OCI-LY7 (cell line): Measurements from ENCODE around the gene ZNF814. TPM values are rescaled to one million over a fixed set of nuclear protein-coding genes. Genes with fewer than 3 reads are reported as not detected.

Experiments used
- BruUV-seq: library from RNA; stranded (reverse); fragments of 400-500 nt; replicated peaks from 2 replicates; lab custom pipeline; 2021; lab: Mats Ljungman, UMichigan
- CTCF ChIA-PET: fragments of 300-600 bp; sonication (Branson Sonifier 250); formaldehyde crosslinking; loops from one replicate; lab custom pipeline; 2022; ENCODE audit warnings: antibody characterized with exemption; ENCODE audit not compliant: unreplicated experiment; lab: Charles Lee
- POLR2A ChIA-PET: fragments of 300-600 bp; sonication (Branson Sonifier 250); formaldehyde crosslinking; loops from one replicate; lab custom pipeline; 2022; ENCODE audit warnings: antibody characterized with exemption; lab: Charles Lee
- DNase-seq: peaks from one replicate; pipeline ENCODE4 v3.0.0-alpha.2; 2015; ENCODE audit warnings: low spot score
- H2AFZ ChIP-seq: fragments of 200-600 bp; sonication (generic), shearing (Covaris generic); 2 replicates; pipeline ENCODE4 v1.6.1; 2014; ENCODE audit warnings: mild to moderate bottlenecking, antibody characterized with exemption, low read length, moderate library complexity
- H3K27ac ChIP-seq: fragments of 200-600 bp; sonication (generic); 2 replicates; pipeline ENCODE4 v1.5.1; 2014; ENCODE audit warnings: mixed run types, low read depth, mild to moderate bottlenecking, moderate library complexity, low read length, inconsistent platforms; ENCODE audit not compliant: poor library complexity, severe bottlenecking
- H3K36me3 ChIP-seq: fragments of 200-600 bp; sonication (generic); 2 replicates; pipeline ENCODE4 v1.6.1; 2014; ENCODE audit warnings: mild to moderate bottlenecking, antibody characterized with exemption, low read length, moderate library complexity, mixed read lengths; ENCODE audit not compliant: insufficient read depth
- H3K4me1 ChIP-seq: fragments of 200-600 bp; sonication (generic); 2 replicates; pipeline ENCODE4 v1.5.1; 2014; ENCODE audit warnings: mild to moderate bottlenecking, low read length; ENCODE audit not compliant: insufficient read depth, poor library complexity, severe bottlenecking
- H3K4me2 ChIP-seq: fragments of 200-600 bp; sonication (generic); 2 replicates; pipeline ENCODE4 v1.6.1; 2014; ENCODE audit warnings: mild to moderate bottlenecking, low read length
- H3K4me3 ChIP-seq: fragments of 200-600 bp; sonication (generic); 2 replicates; pipeline ENCODE4 v1.5.1; 2014; ENCODE audit warnings: mild to moderate bottlenecking, low read depth, low read length; ENCODE audit not compliant: poor library complexity, severe bottlenecking
- H3K79me2 ChIP-seq: fragments of 200-600 bp; sonication (generic); 2 replicates; pipeline ENCODE4 v1.6.1; 2016; ENCODE audit warnings: low read depth, mild to moderate bottlenecking, low read length, moderate library complexity, mixed read lengths; ENCODE audit not compliant: insufficient read depth
- H3K9me2 ChIP-seq: fragments of 200-600 bp; sonication (generic); 2 replicates; pipeline ENCODE4 v1.6.1; 2016; ENCODE audit warnings: mild to moderate bottlenecking, low read length, mixed read lengths; ENCODE audit not compliant: insufficient read depth
- H3K9me3 ChIP-seq: fragments of 200-600 bp; sonication (generic); 2 replicates; pipeline ENCODE4 v1.6.1; 2014; ENCODE audit warnings: mild to moderate bottlenecking, mixed run types, low read length, mixed read lengths
- H4K20me1 ChIP-seq: fragments of 200-600 bp; sonication (generic); 2 replicates; pipeline ENCODE4 v1.6.1; 2014; ENCODE audit warnings: mild to moderate bottlenecking, antibody characterized with exemption, low read length, moderate library complexity, mixed read lengths; ENCODE audit not compliant: insufficient read depth
- EZH2phosphoT487 ChIP-seq: fragments of 200-600 bp; sonication (generic); IDR thresholded peaks from 2 replicates; pipeline ENCODE4 v1.6.1; 2018; ENCODE audit warnings: low read depth, borderline replicate concordance, mild to moderate bottlenecking, mixed run types, antibody characterized with exemption, low read length, moderate library complexity, mixed read lengths
- intact Hi-C: fragments of 100-400 bp; cut with micrococcal nuclease; formaldehyde crosslinking; loops from one replicate; pipeline ENCODE4 v1.10.0; 2022; ENCODE audit not compliant: unreplicated experiment
- total RNA-seq, 2 experiments: library from RNA; depleted of rRNA in 1 of 2; stranded (reverse); fragments of >200 nt in 1 of 2; shearing (Covaris generic) in 1 of 2; gene quantifications; 2 replicates each; pipeline ENCODE4 v1.2.3, GENCODE V29; 2014 to 2022
- TF ChIP-seq, protein P1 (sequence below): fragments of 200-600 bp; sonication (generic); conservative IDR thresholded peaks from 2 replicates; pipeline ENCODE4 v1.5.1; 2014; ENCODE audit warnings: mild to moderate bottlenecking, antibody characterized with exemption, low read length, moderate library complexity, mixed read lengths

Gene ZNF814
- total RNA-seq, 2 experiments from 2014 or later = 30.4 to 50.1 TPM

DNA sequence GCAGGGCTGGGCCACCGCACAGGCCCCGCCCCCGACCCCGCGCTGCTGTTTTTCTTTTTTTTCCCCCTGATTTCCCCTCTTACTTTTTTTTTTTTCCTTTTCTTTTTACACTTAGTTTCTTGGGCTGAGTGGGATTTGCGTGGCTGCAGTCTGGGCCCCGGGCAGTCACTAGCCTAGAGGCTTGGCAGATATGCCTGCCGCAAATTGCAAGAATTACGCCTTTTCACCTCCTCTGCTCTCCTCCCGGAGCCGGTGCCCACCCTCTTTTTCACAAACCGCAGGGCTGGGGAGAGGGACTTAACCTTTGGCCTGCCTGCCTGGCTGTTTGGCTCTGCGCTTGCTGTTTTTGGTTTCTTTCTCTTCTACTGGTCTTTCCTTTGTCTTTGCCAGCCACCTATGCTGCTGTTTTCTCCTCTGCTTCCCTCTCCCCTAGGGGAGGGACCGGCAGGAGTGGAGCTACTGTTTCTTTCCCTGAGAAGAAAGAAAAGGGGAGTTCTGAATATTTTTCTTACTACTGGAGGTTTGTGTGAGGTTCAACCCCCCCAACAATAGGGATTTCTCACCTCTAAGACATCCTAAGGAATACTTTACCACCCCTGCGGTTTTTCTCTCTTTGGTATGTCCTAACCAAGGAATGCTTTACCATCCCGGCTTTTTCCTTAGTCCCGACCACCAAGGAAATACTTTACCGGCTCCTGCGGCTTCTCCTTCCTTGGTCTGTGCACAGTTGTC is 85.1 kb downstream of the ZNF814 start:
- ChIA-PET POLR2A (no interaction called here), CTCF (no interaction called here)
- no peak overlapping the region for H3K4me3 ChIP-seq
- no peaks in the 10 kb centered on the region for H3K9me2 ChIP-seq
- no peaks in the 10 kb centered on the region for H4K20me1 ChIP-seq
- H3K27ac ChIP-seq = no peak overlapping the region
- TF ChIP-seq EZH2phosphoT487 = no peak
- TF ChIP-seq, protein P1, sequence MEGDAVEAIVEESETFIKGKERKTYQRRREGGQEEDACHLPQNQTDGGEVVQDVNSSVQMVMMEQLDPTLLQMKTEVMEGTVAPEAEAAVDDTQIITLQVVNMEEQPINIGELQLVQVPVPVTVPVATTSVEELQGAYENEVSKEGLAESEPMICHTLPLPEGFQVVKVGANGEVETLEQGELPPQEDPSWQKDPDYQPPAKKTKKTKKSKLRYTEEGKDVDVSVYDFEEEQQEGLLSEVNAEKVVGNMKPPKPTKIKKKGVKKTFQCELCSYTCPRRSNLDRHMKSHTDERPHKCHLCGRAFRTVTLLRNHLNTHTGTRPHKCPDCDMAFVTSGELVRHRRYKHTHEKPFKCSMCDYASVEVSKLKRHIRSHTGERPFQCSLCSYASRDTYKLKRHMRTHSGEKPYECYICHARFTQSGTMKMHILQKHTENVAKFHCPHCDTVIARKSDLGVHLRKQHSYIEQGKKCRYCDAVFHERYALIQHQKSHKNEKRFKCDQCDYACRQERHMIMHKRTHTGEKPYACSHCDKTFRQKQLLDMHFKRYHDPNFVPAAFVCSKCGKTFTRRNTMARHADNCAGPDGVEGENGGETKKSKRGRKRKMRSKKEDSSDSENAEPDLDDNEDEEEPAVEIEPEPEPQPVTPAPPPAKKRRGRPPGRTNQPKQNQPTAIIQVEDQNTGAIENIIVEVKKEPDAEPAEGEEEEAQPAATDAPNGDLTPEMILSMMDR = no peak
- BruUV-seq = no TSS peak
- intact Hi-C loops = no loop called here
- no peaks in the 10 kb centered on the region for H3K79me2 ChIP-seq
- no peaks in the 10 kb centered on the region for H3K9me3 ChIP-seq
- no peak overlapping the region for H2AFZ ChIP-seq
- no peak for DNase-seq
- H3K4me1 ChIP-seq = peaks cover 8% of the 10 kb centered on the region
- H3K4me2 ChIP-seq = no peak overlapping the region
- peaks cover 33% of the 10 kb centered on the region for H3K36me3 ChIP-seq

DNA sequence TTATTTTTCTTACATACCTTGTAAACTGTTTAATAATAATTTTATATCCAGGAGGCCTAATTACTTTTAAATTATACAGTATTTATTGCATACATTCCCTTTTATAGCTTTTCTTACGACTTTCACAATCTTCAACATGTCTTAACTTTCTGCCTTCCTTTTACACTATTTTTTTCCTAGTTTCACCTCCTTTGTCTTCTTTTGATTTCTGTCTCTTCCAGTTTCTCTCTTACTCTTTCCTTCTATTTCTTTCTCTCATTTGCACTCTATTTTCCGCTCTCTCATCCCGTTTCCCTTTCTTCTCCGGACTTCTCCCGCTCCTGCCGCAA is 85.6 kb downstream of the ZNF814 start:
- Histone ChIP-seq H3K79me2 (no peaks in the 10 kb centered on the region), H3K9me3 (no peaks in the 10 kb centered on the region), H4K20me1 (no peaks in the 10 kb centered on the region), H3K4me2 (no peak overlapping the region), H3K36me3 (peaks cover 28% of the 10 kb centered on the region), H3K4me3 (no peak overlapping the region), H2AFZ (no peak overlapping the region), H3K27ac (no peak overlapping the region), H3K4me1 (peaks cover 8% of the 10 kb centered on the region), H3K9me2 (no peaks in the 10 kb centered on the region)
- intact Hi-C loops = no loop called here
- TF ChIP-seq, protein P1 = no peak
- TF ChIP-seq EZH2phosphoT487 = no peak
- CTCF ChIA-PET = no interaction called here
- POLR2A ChIA-PET = no interaction called here
- no TSS peak for BruUV-seq
- no peak for DNase-seq

DNA sequence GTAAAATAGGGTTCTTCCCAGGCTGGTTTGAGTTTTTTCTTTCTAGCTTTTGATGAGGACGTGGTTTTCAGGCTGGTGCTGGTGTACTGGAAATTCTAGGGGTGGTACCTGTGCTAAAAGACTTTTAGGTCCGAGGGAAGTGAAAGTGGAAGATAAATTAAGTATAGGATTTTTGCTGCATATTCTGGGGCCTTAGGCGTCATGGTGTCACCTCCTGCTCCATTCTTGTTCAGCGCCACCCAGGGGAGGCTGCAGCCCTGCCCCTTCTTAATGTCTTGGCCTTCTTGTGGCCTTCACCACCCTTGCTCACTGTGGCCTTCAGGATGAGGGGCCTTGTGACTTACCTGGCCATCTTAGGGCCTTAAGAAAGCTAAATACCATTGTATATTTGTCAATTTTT is 86.6 kb downstream of the ZNF814 start:
- H4K20me1 ChIP-seq = no peaks in the 10 kb centered on the region
- CTCF ChIA-PET = no interaction called here
- TF ChIP-seq EZH2phosphoT487 = no peak
- TF ChIP-seq, protein P1 = peak; percentile 44; the same call in 1 of the 2 replicates
- H3K9me3 ChIP-seq = no peaks in the 10 kb centered on the region
- H3K79me2 ChIP-seq = no peaks in the 10 kb centered on the region
- peaks cover 19% of the 10 kb centered on the region for H3K36me3 ChIP-seq
- no TSS peak for BruUV-seq
- no peak overlapping the region for H3K27ac ChIP-seq
- POLR2A ChIA-PET = interaction anchor here (1.2 kb wide), 1 partner anchor 17 kb away, joined by 8 read pairs; no protein-coding TSS in a partner anchor
- 0 out of 2 replicates have a peak overlapping the region, but pooled peaks have one; percentile 2 for H3K4me2 ChIP-seq
- intact Hi-C loops = no loop called here
- no peak overlapping the region for H3K4me3 ChIP-seq
- H2AFZ ChIP-seq = no peak overlapping the region
- H3K4me1 ChIP-seq = peaks cover 8% of the 10 kb centered on the region
- peak; percentile 33 for DNase-seq
- H3K9me2 ChIP-seq = no peaks in the 10 kb centered on the region
